ENCODE results near the gene RITA1.

Gene RITA1

DNA sequence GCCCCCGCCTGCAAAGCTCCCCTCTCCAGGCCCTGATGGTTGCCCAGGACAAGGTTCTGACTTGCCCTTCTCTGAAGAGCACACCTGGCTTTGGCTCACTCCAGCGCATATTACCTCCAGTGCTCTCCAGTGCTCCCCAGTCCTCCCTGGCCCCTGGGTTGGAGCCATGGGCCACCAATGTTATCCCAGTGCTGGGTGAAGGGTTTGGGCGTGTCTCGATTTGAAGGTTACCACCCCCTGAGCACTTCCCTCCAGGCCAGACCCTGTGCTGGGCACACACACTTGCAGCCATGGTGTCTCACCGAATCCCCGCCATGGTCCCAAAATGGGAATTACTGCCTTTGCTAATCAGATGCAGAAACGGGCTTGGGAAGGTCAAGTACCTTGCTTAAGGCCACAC, 11.1 kb downstream of the RITA1 start:
- Histone ChIP-seq H3K36me3 (ENCODE audit: control insufficient read depth, low read length) (peaks cover 40% of the 10 kb centered on the region), H3K27ac (ENCODE audit: low read depth, low read length) (no peak overlapping the region), H3F3A (ENCODE audit: control insufficient read depth, insufficient read depth) (peaks cover 11% of the 10 kb centered on the region), H3K9me2 (replicated peaks; ENCODE audit: control insufficient read depth, low read length) (no peaks in the 10 kb centered on the region), H4K20me1 (ENCODE audit: control insufficient read depth, insufficient read depth, low read depth, low read length) (no peaks in the 10 kb centered on the region), H3K27me3 (ENCODE audit: control insufficient read depth, low read length) (no peaks in the 10 kb centered on the region), H3K4me2 (ENCODE audit: low read length) (no peak overlapping the region), H3K4me3 (ENCODE audit: low read length) (no peak overlapping the region), H3K4me1 (ENCODE audit: control insufficient read depth, low read length) (peaks cover 32% of the 10 kb centered on the region), H3K9me3 (ENCODE audit: control insufficient read depth, insufficient read depth, low read length) (no peaks in the 10 kb centered on the region), H3K79me2 (ENCODE audit: control insufficient read depth, low read length) (no peaks in the 10 kb centered on the region)
- TF ChIP-seq, protein P1, sequence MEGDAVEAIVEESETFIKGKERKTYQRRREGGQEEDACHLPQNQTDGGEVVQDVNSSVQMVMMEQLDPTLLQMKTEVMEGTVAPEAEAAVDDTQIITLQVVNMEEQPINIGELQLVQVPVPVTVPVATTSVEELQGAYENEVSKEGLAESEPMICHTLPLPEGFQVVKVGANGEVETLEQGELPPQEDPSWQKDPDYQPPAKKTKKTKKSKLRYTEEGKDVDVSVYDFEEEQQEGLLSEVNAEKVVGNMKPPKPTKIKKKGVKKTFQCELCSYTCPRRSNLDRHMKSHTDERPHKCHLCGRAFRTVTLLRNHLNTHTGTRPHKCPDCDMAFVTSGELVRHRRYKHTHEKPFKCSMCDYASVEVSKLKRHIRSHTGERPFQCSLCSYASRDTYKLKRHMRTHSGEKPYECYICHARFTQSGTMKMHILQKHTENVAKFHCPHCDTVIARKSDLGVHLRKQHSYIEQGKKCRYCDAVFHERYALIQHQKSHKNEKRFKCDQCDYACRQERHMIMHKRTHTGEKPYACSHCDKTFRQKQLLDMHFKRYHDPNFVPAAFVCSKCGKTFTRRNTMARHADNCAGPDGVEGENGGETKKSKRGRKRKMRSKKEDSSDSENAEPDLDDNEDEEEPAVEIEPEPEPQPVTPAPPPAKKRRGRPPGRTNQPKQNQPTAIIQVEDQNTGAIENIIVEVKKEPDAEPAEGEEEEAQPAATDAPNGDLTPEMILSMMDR (IDR thresholded peaks at IDR 0.05; ENCODE audit: low read depth, low read length, poor library complexity, severe bottlenecking): no peak
- no peak for TF ChIP-seq EZH2phosphoT487 (IDR thresholded peaks at IDR 0.05; ENCODE audit: borderline replicate concordance, low read length)

DNA sequence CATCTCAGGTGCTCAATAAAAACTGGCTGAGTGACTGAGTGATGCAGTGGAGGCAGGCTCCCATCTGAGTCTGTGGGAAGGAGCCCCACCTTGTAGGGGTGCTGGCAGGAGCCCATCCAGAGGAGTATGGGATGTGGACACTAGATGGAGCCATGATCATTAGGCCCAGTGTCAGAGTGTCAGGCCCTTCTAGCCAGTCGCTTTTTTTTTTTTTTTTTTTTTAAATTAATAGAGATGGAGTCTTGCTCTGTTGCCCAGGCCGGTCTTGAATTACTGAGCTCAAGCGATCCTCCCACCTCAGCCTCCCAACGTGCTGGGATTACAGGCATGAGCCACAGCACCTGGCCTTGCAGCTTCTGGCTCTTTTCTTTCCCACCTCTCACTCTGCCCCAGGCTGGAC, 11.5 kb downstream of the RITA1 start:
- Histone ChIP-seq H3K9me2 (replicated peaks; ENCODE audit: control insufficient read depth, low read length) (no peaks in the 10 kb centered on the region), H3K4me1 (ENCODE audit: control insufficient read depth, low read length) (peaks cover 33% of the 10 kb centered on the region), H3K36me3 (ENCODE audit: control insufficient read depth, low read length) (peaks cover 40% of the 10 kb centered on the region), H3K4me2 (ENCODE audit: low read length) (peak overlapping the region; percentile 14), H3K4me3 (ENCODE audit: low read length) (no peak overlapping the region), H4K20me1 (ENCODE audit: control insufficient read depth, insufficient read depth, low read depth, low read length) (no peaks in the 10 kb centered on the region), H3K79me2 (ENCODE audit: control insufficient read depth, low read length) (peaks cover 3% of the 10 kb centered on the region), H3K27ac (ENCODE audit: low read depth, low read length) (peak overlapping the region; percentile 47; the same call in 1 of the 2 replicates), H3K9me3 (ENCODE audit: control insufficient read depth, insufficient read depth, low read length) (no peaks in the 10 kb centered on the region), H3K27me3 (ENCODE audit: control insufficient read depth, low read length) (no peaks in the 10 kb centered on the region), H3F3A (ENCODE audit: control insufficient read depth, insufficient read depth) (peaks cover 11% of the 10 kb centered on the region)
- TF ChIP-seq, protein P1 (IDR thresholded peaks at IDR 0.05; ENCODE audit: low read depth, low read length, poor library complexity, severe bottlenecking): peak; percentile 64
- TF ChIP-seq EZH2phosphoT487 (IDR thresholded peaks at IDR 0.05; ENCODE audit: borderline replicate concordance, low read length): no peak

DNA sequence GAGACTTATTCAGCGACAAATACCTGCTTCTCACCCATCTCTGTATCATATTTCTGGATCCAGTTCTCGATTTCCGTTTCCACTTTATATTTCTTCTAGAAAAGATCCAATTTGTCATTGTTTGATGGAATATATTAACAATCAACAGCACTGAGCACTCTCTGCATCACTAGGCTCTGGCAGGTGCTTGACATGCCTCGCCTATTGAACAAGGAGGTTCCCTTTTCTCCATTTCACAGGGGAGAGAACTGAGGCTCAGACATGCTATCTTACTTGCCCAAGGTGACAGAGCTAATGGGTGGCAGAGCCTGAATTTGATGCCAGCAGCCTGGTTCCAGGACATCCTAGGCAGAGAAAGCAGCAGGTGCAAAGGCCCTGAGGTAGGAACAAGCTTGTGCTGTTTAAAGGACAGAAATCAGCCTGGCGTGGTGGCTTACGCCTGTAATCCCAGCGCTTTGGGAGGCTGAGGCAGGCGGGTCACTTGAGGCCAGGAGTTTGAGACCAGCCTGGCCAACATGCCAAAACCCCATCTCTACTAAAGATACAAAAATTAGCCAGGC, 12.1 kb downstream of the RITA1 start:
- Histone ChIP-seq H3K36me3 (ENCODE audit: control insufficient read depth, low read length) (peaks cover 40% of the 10 kb centered on the region), H3K4me2 (ENCODE audit: low read length) (peak overlapping the region; percentile 14), H3K79me2 (ENCODE audit: control insufficient read depth, low read length) (peaks cover 9% of the 10 kb centered on the region), H3K9me3 (ENCODE audit: control insufficient read depth, insufficient read depth, low read length) (no peaks in the 10 kb centered on the region), H3K9me2 (replicated peaks; ENCODE audit: control insufficient read depth, low read length) (no peaks in the 10 kb centered on the region), H3K27ac (ENCODE audit: low read depth, low read length) (peak overlapping the region; percentile 47), H3F3A (ENCODE audit: control insufficient read depth, insufficient read depth) (peaks cover 11% of the 10 kb centered on the region), H3K4me3 (ENCODE audit: low read length) (no peak overlapping the region), H3K4me1 (ENCODE audit: control insufficient read depth, low read length) (peaks cover 39% of the 10 kb centered on the region), H4K20me1 (ENCODE audit: control insufficient read depth, insufficient read depth, low read depth, low read length) (no peaks in the 10 kb centered on the region), H3K27me3 (ENCODE audit: control insufficient read depth, low read length) (no peaks in the 10 kb centered on the region)
- no peak for TF ChIP-seq EZH2phosphoT487 (IDR thresholded peaks at IDR 0.05; ENCODE audit: borderline replicate concordance, low read length)
- TF ChIP-seq, protein P1 (IDR thresholded peaks at IDR 0.05; ENCODE audit: low read depth, low read length, poor library complexity, severe bottlenecking): no peak
